HuH-7 (cell line): ENCODE results near the gene ITPR1.

Source experiments
- DNase-seq: peaks from one replicate; pipeline ENCODE4 v3.0.0; 2011; ENCODE audit warnings: low spot score

The ITPR1 gene

GRCh38 chr3:4643904-4644547 lies 150.9 kb downstream of the ITPR1 start:
- DNase-seq: no peak

DNA sequence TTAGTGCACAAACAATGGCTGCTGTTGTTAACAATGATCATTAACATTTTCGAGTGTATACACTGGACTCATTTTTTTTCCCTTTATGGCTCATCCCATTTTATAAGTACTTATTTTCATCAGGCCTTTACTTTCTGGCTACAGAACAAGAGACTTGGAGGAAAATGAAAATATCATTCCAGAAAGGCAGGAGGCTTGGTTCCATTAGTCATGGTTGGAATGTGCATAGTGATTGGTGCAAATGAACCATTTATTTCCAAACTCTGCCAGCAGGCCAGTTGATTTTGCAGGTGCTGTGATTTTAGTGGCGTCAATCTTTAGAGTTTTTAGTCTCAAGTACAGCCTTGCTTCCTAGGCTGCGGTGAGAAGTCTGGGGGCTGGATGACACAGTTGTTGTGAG lies 151.8 kb downstream of the ITPR1 start:
- no peak for DNase-seq

DNA sequence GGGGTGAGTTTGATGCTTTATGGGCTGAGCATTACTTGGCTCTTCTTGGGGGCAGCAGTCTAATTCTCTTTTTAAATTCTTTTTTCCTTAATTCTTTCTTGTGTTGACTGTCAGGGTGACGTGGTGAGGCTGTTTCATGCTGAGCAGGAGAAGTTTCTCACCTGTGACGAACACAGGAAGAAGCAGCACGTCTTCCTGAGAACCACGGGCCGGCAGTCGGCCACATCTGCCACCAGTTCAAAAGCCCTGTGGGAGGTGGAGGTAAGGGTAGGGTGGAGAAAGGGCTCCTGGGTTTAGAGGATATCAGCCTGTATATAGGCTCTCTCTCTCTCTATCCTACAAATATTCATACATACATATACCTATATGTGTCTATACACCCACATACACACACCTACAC lies 152.3 kb downstream of the ITPR1 start:
- DNase-seq: no peak

GRCh38 chr3:4647411-4647810 lies 154.3 kb downstream of the ITPR1 start:
- no peak for DNase-seq

GRCh38 chr3:4655145-4656045 lies 162.2 kb downstream of the ITPR1 start:
- no peak for DNase-seq

DNA sequence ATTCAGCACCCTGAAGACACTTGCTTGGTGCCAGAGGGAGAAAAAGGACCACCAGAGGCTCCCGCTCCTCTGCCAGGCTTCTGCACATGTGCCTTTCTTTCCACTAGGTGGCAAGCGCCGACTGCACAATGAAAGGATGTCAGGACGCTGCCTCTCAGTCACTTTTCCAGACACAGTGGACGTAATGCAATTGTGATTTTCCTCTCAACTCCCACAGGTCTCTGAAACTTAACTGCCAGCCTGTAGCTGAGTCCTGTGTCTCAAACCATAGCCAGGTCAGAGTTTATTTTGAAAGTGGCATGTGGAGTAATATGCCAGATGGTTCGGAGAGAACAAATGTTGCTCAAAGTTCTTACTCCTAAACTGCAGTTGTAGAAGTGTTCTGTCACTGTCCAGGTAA lies 162.9 kb downstream of the ITPR1 start:
- peak; percentile 74 for DNase-seq

DNA sequence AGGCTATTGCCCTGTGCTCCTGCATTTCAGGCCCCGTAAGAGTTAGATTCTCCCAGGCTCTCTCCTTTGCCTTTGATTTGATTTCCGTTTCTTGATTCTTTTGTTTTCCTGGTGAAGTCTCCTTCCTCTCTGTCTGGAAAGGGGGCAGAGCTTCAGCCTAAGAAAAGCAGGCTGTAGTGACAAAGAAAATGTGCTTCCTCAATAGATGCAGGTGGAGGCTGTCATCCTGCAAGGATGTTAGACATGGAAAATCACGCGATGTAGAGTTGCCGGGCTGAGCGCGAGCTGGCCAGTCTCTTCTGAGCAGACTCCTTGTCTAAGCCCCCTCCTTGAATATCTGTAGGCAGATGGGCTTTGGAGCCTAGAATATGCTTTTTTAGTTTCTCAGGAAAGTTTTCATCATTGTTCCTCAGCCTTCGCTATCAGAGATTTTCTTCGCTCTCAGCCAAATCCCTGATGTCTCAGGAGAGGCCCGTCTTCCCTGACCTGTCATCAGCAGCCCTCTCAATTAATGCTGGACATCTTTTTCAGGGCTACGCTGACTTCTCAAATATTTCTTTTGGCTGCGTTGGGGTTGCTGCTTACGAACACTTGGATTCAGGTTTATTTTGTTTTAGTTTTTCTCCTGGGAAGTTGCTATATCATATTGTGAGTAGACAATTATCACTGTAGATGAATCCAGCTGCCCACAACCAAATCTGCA lies 163.6 kb downstream of the ITPR1 start:
- no peak for DNase-seq

GRCh38 chr3:4660936-4661335 lies 167.8 kb downstream of the ITPR1 start:
- no peak for DNase-seq

GRCh38 chr3:4664412-4664811 lies 171.3 kb downstream of the ITPR1 start:
- DNase-seq: no peak

- DNase-seq: no peak
Observed at GRCh38 chr3:4665197-4665596, 172.0 kb downstream of the ITPR1 start.

DNA sequence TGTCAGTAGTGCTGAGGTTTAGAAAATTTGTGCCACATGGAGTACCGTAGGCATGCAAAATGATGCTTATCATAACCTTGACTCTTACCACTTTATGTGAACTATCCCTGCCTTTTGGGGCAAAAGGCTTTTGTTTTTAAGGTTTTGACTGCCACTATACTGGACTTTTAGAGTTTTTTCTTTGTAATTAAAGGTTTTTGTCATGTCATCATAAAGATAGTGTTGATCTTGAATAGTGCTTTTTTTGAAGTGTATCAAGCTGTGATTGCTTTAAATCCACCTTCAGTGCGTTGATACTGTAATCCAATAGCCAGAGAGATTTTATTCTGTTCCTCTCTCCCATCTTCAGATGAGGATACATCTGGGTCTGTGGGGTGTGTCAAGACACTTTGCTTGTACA lies 172.9 kb downstream of the ITPR1 start:
- no peak for DNase-seq

- DNase-seq: peak; percentile 54
Observed at GRCh38 chr3:4670352-4670751, 177.2 kb downstream of the ITPR1 start.

DNA sequence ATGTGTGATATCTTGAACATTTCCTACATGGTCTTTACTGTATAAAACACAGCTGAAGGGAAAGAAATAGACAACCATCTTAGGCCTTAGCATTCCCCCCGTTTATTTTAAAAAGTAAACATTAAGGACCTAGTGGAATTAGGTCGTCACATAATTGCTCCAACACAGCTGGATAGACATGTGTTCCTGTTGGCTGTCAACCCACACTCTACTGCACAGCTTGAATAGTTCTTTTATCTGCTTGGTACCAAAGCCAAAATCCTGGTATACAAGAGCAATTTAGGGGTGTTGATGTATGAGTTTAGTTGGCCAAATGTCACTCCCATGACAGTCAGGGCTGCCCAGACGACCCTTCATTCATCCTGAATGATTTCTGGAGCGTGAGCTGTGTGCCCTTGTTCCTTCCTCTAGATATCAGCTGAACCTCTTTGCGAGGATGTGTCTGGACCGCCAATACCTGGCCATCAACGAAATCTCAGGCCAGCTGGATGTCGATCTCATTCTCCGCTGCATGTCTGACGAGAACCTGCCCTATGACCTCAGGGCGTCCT lies 179.7 kb downstream of the ITPR1 start:
- DNase-seq: no peak

GRCh38 chr3:4674216-4674615 lies 181.1 kb downstream of the ITPR1 start:
- no peak for DNase-seq

DNA sequence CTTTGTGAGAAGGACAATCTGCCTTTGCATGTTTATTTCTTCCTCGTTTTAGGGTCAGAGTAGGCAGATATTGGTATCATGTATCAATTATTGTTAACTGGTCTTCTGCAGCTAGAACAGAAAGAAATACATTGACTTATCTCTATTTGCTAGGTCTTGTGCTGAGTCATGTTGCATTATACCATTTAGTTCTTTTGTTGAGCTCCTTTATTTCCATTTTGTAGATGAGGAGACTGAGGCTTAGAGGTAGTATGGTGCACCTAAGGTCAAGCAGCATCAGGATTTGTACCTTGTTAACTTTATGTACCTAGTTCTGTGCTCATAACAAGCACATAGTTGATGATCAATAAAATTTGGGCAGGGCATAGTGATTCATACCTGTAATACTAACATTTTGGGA lies 182.6 kb downstream of the ITPR1 start:
- DNase-seq: no peak

GRCh38 chr3:4678320-4678719 lies 185.2 kb downstream of the ITPR1 start:
- DNase-seq: no peak

DNA sequence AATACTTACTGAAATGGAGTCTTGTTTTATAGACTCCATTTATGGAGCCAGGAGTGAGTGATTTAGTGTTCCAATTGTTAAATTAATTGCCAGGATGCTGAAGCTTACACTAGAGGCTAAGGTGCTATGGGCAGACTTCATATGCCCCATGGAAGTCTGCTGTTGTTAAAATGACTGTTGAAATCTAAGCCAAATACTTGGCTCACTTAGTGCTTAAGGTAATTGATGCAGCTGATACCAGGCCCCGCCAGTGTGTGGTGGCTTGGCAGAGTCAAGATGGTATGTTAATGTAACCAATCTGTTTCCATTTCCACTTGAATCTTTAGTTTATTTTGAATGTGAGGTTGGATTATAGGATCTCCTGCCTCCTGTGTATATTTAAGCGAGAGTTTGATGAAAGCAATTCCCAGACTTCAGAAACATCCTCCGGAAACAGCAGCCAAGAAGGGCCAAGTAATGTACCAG lies 187.1 kb downstream of the ITPR1 start:
- no peak for DNase-seq

DNA sequence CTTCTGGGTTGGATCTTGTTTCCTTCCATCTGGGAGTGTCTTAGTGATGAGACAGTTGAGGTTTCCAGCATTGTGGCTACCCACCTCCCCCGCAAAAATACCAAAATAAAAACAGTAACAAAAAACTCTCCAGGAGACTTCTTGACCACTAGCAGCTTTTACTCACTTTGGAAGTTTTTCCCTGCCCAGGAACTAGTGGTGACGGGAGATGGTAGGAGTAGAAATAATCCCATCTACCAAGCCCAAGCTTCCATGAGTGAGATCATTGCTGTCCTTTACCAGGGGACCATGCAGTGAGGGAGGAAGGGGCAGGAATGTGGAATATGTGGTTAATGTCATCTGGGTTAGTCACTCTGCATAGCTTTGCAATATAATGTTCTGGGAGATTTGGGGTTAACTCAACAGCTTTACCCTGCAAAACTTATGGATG lies 187.7 kb downstream of the ITPR1 start:
- DNase-seq: no peak

- DNase-seq: no peak
Observed at GRCh38 chr3:4681301-4681700, 188.2 kb downstream of the ITPR1 start.

GRCh38 chr3:4684117-4684516 lies 191.0 kb downstream of the ITPR1 start:
- no peak for DNase-seq

- no peak for DNase-seq
Observed at GRCh38 chr3:4684976-4685375, 191.8 kb downstream of the ITPR1 start.

- no peak for DNase-seq
Observed at GRCh38 chr3:4685673-4686345, 192.7 kb downstream of the ITPR1 start.
